Pulmonary artery endothelial cell (primary cell): ENCODE results near the gene ARHGEF16. TPM values are rescaled to one million over a fixed set of nuclear protein-coding genes. Genes with fewer than 3 reads are reported as not detected.

ENCODE experiments used
- DNase-seq: peaks from one replicate; pipeline ENCODE4 v3.0.0-alpha.2; 2011; ENCODE audit warnings: low read depth, low spot score
- total RNA-seq: library from RNA; depleted of rRNA; stranded (reverse); fragments of >200 nt; gene quantifications from 2 replicates; pipeline ENCODE4 v1.2.3, GENCODE V29; 2014

The ARHGEF16 gene
- total RNA-seq, 1 donor from 2014 or later, result 0.66 TPM

GRCh38 chr1:3456964-3457909 lies 2.8 kb downstream of the ARHGEF16 start:
- DNase-seq, result no peak

GRCh38 chr1:3457910-3458883 lies 3.7 kb downstream of the ARHGEF16 start:
- no peak for DNase-seq

- DNase-seq, result no peak
These were observed 4.8 kb downstream of the ARHGEF16 start for GRCh38 chr1:3459051-3459908.

- no peak for DNase-seq
These were observed 5.6 kb downstream of the ARHGEF16 start for GRCh38 chr1:3459940-3460671.

GRCh38 chr1:3460672-3461131 lies 6.2 kb downstream of the ARHGEF16 start:
- DNase-seq, result no peak

GRCh38 chr1:3461238-3461933 lies 6.9 kb downstream of the ARHGEF16 start:
- DNase-seq, result no peak

- DNase-seq, result no peak
These were observed 7.4 kb downstream of the ARHGEF16 start for GRCh38 chr1:3461934-3462275.

GRCh38 chr1:3462356-3463012 lies 8.0 kb downstream of the ARHGEF16 start:
- DNase-seq, result no peak

GRCh38 chr1:3463013-3463385 lies 8.5 kb downstream of the ARHGEF16 start:
- DNase-seq, result no peak

GRCh38 chr1:3463408-3463863 lies 9.0 kb downstream of the ARHGEF16 start:
- no peak for DNase-seq

GRCh38 chr1:3463891-3464648 lies 9.6 kb downstream of the ARHGEF16 start:
- no peak for DNase-seq

GRCh38 chr1:3464649-3465025 lies 10.2 kb downstream of the ARHGEF16 start:
- no peak for DNase-seq

GRCh38 chr1:3465091-3465934 lies 10.8 kb downstream of the ARHGEF16 start:
- DNase-seq, result no peak

GRCh38 chr1:3465935-3466321 lies 11.5 kb downstream of the ARHGEF16 start:
- DNase-seq, result no peak

- DNase-seq, result no peak
These were observed 12.1 kb downstream of the ARHGEF16 start for GRCh38 chr1:3466366-3467075.

- no peak for DNase-seq
These were observed 12.9 kb downstream of the ARHGEF16 start for GRCh38 chr1:3467096-3468036.
